Measurements from ENCODE around the gene NME1. TPM values are rescaled to one million over a fixed set of nuclear protein-coding genes. Genes with fewer than 3 reads are reported as not detected.

The NME1 gene
- total and polyA plus RNA-seq, 9 of the 15 experiments (the other 6 are each of a cell fraction or from before 2014, with no cell fraction given), result 449 to 1,588 (median 604) TPM

GRCh38 chr17:51121620-51122472 is 31.5 kb upstream of the NME1 start (continued):
- TF ChIP-seq ZNF583 (CRISPR knock-in tag; IDR thresholded peaks at IDR 0.05) (no peak), TEAD2 (tag; IDR thresholded peaks at IDR 0.05) (no peak), FOXP1 (CRISPR knock-in tag; IDR thresholded peaks at IDR 0.05) (no peak), HDAC6 (IDR thresholded peaks at IDR 0.05; ENCODE audit: low read depth, low read length) (no peak), ZHX1 (conservative IDR thresholded peaks at IDR 0.05; ENCODE audit: low read length) (no peak), CCNT2 (IDR thresholded peaks at IDR 0.05; ENCODE audit: borderline replicate concordance, extremely low read depth, insufficient read length, low read depth, low read length) (no peak), TBP (optimal IDR thresholded peaks at IDR 0.05; ENCODE audit: low read depth, low read length) (peak; percentile 91), AFF4 (CRISPR knock-in tag; IDR thresholded peaks at IDR 0.05) (peak; percentile 78), RAD51 (IDR thresholded peaks at IDR 0.05; ENCODE audit: borderline replicate concordance, low read depth) (peak; percentile 97), CBX8 (IDR thresholded peaks at IDR 0.05; ENCODE audit: borderline replicate concordance, extremely low read depth, low read depth, low read length, poor library complexity, severe bottlenecking) (no peak), FOXJ2 (tag; IDR thresholded peaks at IDR 0.05) (no peak), CSDE1 (IDR thresholded peaks at IDR 0.05) (no peak), CREB5 (CRISPR knock-in tag; IDR thresholded peaks at IDR 0.05) (no peak), KDM1A (IDR thresholded peaks at IDR 0.05) (no peak), ZFP30 (CRISPR knock-in tag; IDR thresholded peaks at IDR 0.05; ENCODE audit: borderline replicate concordance) (no peak), PCBP2 (IDR thresholded peaks at IDR 0.05; ENCODE audit: low read depth, low read length, poor library complexity, severe bottlenecking) (no peak), SMARCB1 (IDR thresholded peaks at IDR 0.05; ENCODE audit: insufficient read length, low read depth) (no peak), MYNN (IDR thresholded peaks at IDR 0.05) (peak; percentile 87), MYNN (CRISPR knock-in tag; IDR thresholded peaks at IDR 0.05) (no peak), MAFF (IDR thresholded peaks at IDR 0.05; ENCODE audit: low read length) (peak; percentile 55; the same call in 1 of the 2 replicates), SRSF1 (IDR thresholded peaks at IDR 0.05; ENCODE audit: low read depth, low read length) (no peak)

Measured in K562 (cell line).